Effector CD8-positive, alpha-beta T cell (primary cell): Measurements from ENCODE around the gene PRICKLE2.

ENCODE experiments used
- DNase-seq: peaks from one replicate; lab custom pipeline; 2025; lab: John Stamatoyannopoulos, UW

The PRICKLE2 gene

GRCh38 chr3:64067506-64068346 lies 157.5 kb downstream of the PRICKLE2 start:
- DNase-seq: no peak

- no peak for DNase-seq
These were observed 160.5 kb downstream of the PRICKLE2 start for GRCh38 chr3:64064804-64065203.

GRCh38 chr3:64063983-64064438 lies 161.3 kb downstream of the PRICKLE2 start:
- DNase-seq: no peak

- no peak for DNase-seq
These were observed 161.9 kb downstream of the PRICKLE2 start for GRCh38 chr3:64063207-64063982.

- no peak for DNase-seq
These were observed 163.6 kb downstream of the PRICKLE2 start for GRCh38 chr3:64061628-64062027.

- DNase-seq: no peak
These were observed 165.6 kb downstream of the PRICKLE2 start for GRCh38 chr3:64059484-64060175.

- no peak for DNase-seq
These were observed 166.7 kb downstream of the PRICKLE2 start for GRCh38 chr3:64058566-64058965.

GRCh38 chr3:64057231-64057630 lies 168.0 kb downstream of the PRICKLE2 start:
- no peak for DNase-seq

- no peak for DNase-seq
These were observed 168.6 kb downstream of the PRICKLE2 start for GRCh38 chr3:64056606-64057180.

- no peak for DNase-seq
These were observed 170.2 kb downstream of the PRICKLE2 start for GRCh38 chr3:64055076-64055475.

- DNase-seq: no peak
These were observed 170.8 kb downstream of the PRICKLE2 start for GRCh38 chr3:64054488-64054887.

- DNase-seq: no peak
These were observed 171.7 kb downstream of the PRICKLE2 start for GRCh38 chr3:64053581-64053980.

- no peak for DNase-seq
These were observed 172.1 kb downstream of the PRICKLE2 start for GRCh38 chr3:64053117-64053516.

- DNase-seq: no peak
These were observed 175.4 kb downstream of the PRICKLE2 start for GRCh38 chr3:64049832-64050231.

- DNase-seq: no peak
These were observed 176.1 kb downstream of the PRICKLE2 start for GRCh38 chr3:64049136-64049535.

- DNase-seq: no peak
These were observed 176.6 kb downstream of the PRICKLE2 start for GRCh38 chr3:64048631-64049061.

- no peak for DNase-seq
These were observed 177.5 kb downstream of the PRICKLE2 start for GRCh38 chr3:64047787-64048186.

GRCh38 chr3:64046996-64047594 lies 178.2 kb downstream of the PRICKLE2 start:
- no peak for DNase-seq

GRCh38 chr3:64046592-64046991 lies 178.7 kb downstream of the PRICKLE2 start:
- DNase-seq: no peak

GRCh38 chr3:64042952-64043351 lies 182.3 kb downstream of the PRICKLE2 start:
- DNase-seq: no peak
